Activated CD4-positive, alpha-beta T cell treated with anti-CD3 and anti-CD28 coated beads, Interleukin-2, amount 50 U/mL, for 24 hours (primary cell): ENCODE data around the gene EXOC7.
"Not testable (repeated sequence)": the region's sequence is repeated elsewhere in the genome, so short reads cannot be mapped to it uniquely, and the experiment has no call there.

Experiments used
- DNase-seq, 2 donors: peaks; one replicate each; pipeline ENCODE4 v3.0.0-alpha.2; 2020; ENCODE audit warnings: low read depth in 1 of 2, low spot score in 1 of 2

EXOC7 gene

DNA sequence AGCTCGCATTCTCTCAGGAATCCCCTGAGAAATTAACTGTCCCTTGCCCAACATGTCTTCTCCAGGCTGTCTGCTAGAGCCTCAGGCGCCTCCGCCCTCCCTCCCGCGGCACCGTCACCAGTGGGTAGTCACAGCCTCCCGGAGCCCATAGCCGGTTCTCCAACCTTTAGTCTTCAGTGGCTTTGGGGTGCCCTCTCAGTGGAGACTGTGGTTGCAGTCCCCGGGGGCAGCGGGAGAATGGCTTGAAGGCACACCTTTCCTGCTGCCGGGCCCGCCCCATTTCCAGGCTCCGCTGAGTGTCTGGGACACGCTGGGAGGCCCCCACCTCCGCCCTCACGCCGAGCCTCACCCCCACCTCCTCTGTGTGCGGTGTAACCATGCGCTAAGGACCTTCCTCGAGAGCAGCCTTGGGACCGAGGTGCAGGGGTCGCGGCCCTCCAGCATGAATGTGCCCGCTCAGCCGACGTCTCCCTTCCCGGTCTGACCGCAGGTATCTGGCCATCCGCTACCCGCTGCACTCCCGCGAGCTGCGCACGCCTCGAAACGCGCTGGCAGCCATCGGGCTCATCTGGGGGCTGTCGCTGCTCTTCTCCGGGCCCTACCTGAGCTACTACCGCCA, 27.3 kb downstream of the EXOC7 start:
- no peak for DNase-seq

- DNase-seq, result no peak
Observed at GRCh38 chr17:76075364-76076145, 28.0 kb downstream of the EXOC7 start.

DNA sequence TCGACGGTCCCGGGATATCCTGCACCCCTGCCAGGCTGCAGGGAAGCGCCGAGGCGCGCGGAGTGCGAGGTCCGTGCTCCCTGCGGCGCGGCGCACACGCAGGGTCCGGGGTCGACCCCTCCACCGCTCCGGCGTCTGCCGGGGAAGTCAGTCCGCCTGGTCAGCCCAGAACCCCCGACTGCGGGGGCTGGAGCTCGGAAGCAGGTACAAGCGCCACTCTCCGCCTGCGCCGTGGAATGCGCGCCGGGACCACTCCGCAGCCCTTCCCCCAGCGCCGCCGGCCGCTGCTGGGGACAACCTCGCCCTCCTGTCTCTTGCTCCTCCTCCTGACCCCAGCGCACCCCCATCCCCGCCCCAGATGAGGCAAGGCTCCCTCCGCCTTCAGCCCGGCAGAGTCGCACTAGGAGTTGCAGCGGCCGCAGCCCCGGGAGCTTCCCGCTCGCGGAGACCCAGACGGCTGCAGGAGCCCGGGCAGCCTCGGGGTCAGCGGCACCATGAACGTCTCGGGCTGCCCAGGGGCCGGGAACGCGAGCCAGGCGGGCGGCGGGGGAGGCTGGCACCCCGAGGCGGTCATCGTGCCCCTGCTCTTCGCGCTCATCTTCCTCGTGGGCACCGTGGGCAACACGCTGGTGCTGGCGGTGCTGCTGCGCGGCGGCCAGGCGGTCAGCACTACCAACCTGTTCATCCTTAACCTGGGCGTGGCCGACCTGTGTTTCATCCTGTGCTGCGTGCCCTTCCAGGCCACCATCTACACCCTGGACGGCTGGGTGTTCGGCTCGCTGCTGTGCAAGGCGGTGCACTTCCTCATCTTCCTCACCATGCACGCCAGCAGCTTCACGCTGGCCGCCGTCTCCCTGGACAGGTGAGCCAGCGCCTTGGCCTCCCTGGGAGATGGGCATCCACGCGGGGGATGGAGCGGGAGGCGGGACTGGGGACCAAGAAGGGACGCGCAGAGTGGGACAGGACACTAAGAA, 28.9 kb downstream of the EXOC7 start, which contains the start of gene GALR2:
Gene GALR2 (plus strand): TSS at position 392 of the 974 bp plus-strand sequence. CDS start 103 bp downstream, at position 495.
- DNase-seq, result no peak

DNA sequence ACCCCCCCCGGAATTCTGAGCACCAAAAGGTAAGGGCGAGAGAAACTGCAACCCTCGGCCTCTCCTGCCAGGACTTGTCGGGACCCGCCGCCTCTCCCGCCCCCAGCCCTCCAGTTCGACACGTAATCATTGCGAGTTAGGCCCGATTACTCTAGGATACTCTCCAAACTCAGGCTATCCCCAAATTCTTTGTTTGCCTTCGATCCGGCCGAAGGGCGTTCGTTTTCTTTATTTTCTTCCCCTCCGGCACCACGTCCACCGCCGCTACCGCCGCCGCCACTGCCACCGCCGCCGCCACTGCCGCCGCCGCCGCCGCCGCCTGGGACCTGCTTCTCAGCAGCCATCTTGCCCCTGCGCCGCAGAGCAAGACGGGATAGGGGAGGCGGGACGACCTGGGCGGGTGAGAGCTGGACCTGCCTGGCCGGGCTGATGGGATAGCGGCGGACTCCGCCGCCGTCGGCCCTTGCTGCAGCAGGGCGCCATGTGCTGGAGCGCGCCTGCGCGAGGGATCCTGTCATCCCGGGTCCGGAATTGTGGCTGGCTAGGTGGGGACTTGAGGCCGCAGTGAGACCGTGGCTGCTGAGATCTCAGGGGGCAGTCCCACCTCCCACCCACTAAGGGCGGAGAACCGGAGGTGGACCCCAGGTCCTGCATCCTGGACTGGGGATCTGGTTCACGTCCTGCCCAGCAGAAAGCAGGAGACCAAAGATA, 31.3 kb downstream of the EXOC7 start, which contains the start of gene SRP68:
Gene SRP68 (minus strand): TSS at position 370 of the 711 bp plus-strand sequence. CDS start 26 bp downstream, at position 344.
- peak; percentile 66 to 80 for DNase-seq

- peak in 1 of 2 donors; percentile 38 for DNase-seq
Observed at GRCh38 chr17:76071531-76072147, 31.9 kb downstream of the EXOC7 start.

DNA sequence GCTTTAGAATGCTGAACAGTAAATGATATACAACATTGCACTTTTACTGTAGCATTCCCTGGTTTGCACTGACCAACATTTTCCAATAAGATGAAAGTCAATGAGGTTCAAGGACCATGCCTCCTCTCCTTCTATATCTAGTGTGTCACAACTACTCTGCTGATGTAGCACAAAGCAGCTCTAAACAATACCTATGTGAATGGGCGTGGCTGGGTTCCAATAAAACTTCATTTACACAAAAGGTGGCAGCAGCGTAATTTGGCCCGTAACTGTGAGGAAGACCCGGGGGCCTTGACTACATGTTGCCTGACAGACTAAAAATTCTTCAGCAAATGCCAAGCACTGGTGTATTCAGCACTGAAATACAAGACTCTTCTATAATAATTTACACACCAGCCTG, 37.8 kb downstream of the EXOC7 start:
- DNase-seq, result no peak

GRCh38 chr17:76063875-76064546, 39.6 kb downstream of the EXOC7 start:
- peak in 1 of 2 donors; percentile 58 for DNase-seq

- not testable (repeated sequence) for DNase-seq
Observed at GRCh38 chr17:76058264-76058663, 45.3 kb downstream of the EXOC7 start.

- no peak for DNase-seq
Observed at GRCh38 chr17:76056882-76057281, 46.7 kb downstream of the EXOC7 start.

DNA sequence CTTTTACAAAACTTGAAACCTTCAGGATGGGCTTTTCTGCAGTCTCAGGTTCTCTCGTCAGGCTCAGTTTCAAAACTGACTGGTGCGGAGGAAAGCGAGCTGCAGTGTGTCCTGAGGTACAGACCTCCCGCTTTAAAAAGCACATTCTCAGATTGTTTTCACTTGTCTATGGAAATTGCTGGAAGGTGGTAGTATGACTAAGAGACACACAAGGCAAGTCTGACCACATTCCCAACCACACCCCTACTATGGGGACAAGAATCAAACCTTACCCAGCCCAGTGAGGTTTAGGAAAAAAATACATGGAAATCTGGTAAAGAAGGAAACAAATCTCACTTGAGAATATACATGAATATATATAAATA, 49.5 kb downstream of the EXOC7 start:
- DNase-seq, result no peak

DNA sequence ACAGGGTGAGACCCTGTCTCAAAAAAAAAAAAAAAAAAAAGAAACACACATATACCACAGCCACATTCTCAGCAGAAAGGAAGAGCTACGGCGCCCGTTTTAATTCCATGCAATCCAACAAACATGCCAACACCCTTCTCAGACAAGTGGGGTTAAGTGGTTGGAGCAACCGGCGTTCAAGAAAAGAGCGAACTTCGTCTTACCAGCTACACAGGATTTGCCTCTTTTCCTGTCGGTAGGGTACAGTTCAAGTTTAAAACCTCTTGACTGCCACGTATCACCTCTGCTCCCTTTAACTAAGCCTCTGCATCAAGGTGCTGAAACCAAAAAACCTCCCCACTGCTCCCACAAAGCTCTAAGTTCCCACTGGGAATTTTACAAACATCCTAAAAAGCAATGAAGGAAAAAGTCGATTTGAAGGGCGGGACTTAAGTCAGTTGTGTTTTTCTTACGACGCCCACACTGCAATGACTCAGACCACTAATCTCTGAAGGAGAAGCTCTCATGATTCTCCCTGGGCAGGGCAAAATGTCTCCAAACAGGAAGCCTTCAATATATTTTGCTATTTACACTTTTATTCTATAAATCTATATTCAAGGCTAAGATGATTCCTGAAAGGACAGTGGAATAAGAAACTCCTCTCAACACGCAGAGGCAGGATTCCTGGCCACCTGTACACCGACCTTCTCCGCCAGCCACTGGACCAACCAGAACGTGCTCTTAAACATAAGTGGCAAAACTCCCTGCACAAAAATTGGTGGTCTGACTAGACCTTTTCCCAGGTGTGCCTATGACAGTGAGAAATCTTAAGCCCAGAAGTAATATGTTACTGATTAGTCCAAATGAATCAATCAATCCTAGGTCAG, 50.1 kb downstream of the EXOC7 start:
- no peak for DNase-seq

DNA sequence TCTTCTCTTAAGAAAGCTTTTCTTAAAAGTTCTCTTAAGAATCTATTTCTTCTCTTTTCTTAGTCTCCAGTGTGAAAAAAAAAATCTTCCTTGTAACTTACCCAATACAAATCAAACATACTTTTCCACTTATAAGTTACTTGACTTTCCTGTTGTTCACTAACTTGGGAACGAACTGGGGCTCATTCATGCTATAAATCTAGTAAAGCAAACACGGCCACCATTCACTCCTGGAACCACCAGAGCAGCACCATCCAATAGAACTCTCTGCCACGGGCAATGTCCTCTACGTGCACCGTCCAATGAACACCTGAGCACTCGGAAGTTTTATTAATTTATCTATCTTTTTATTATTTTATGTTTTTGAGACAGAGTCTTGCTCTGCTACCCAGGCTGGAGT, 52.0 kb downstream of the EXOC7 start:
- DNase-seq, result no peak

DNA sequence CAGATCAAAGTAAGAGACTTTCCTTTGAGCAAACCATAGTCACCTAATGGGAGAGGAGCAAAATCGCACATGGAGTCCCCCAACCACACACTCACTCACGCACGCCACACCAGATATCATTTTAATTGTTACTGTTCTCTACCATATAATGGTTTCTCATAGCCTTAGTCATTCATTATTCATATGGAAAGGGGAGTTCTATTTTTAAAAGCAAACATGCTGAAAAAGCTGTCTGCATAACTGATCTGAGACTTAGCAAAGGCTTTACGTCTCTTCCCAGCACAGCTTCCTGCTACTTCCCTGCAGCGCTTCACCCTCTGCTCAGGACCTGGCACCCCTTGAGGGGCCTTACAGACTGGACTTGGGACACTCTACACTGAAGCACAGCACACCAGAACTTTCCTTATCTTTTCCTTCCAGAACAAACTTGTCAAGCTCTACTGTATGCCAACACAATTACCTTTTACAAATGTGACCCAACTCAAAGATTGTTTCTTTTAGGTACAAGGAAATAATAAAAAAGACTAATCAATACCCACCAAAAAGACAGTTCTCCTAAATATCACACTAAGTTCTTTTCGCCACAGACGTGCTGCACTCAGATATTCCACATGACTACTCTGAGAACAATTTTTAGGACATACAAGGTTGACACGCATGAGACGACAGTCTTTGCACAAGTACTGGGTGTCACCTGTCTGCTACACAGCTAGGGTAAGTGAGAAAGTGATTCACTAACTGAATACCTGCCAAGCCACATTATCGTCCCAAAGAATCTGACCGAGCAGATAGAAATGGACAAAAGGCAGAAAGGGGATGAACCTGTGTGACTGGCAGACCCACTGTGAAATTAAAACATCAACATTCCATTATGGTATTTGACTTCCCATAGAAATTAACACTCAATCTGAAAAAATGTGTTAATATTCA, 52.8 kb downstream of the EXOC7 start:
- DNase-seq, result no peak

- no peak for DNase-seq
Observed at GRCh38 chr17:76049836-76050537, 53.6 kb downstream of the EXOC7 start.

- DNase-seq, result no peak
Observed at GRCh38 chr17:76049239-76049638, 54.3 kb downstream of the EXOC7 start.

DNA sequence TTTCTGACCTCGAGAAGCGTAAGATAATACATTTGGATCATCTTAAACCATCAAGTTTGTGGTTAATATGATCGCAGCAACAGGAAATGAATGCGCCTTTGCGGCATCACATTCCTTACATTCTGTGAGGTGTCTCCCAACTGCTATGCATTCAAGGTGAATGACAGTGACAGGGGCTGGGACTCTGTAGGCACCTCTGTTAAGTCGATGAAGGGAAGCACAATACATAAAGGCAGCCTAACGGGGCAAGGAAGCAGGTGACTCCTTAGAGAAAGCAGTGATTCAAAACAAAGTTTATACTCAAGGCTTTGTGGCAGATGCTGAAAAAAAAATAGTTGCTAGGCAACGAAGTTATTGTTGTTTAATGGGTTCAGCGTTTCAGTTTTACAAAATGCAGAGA, 54.9 kb downstream of the EXOC7 start:
- no peak for DNase-seq

DNA sequence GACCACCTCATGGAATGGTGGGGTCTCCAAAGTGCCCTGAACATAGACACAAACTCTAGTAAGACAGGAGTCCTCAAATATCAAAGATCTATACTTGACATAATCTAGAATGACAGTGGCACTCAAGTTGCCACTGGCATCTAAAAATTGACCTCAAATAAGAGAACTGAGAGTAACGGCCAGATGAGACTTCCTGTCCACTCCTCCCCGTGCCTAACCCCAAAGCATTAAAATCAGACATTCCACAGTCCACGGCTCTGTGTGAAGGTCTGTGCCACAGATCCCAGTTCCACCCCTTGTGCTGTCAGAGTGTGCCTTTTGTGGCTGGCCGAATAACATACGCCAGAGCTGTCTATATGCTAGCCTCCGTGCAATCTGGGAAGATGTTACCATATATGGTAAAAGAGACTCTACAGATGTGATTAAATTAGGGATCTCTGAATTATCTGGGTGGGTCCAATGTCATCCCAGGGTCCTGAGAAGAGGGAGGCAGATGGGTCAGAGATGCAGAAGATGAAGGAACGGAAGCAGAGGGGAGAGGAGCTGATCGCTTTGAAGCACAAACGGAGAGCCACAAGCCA, 55.5 kb downstream of the EXOC7 start:
- DNase-seq, result no peak
